K562 (cell line): ENCODE results near the gene KRT35. TPM values are rescaled to one million over a fixed set of nuclear protein-coding genes. Genes with fewer than 3 reads are reported as not detected.
A peak's percentile ranks its signal among the peaks of the same experiment; 100 is the strongest.

ENCODE experiments used
- ATAC-seq: fragments of 200-7000 bp; cut with Tn5 transposase; 3 replicates; pipeline ENCODE4 v1.9.1; 2020; ENCODE audit warnings: moderate library complexity
- BruUV-seq: library from RNA; stranded (reverse); fragments of 400-500 nt; replicated peaks from 2 replicates; lab custom pipeline; 2021; lab: Mats Ljungman, UMichigan
- CTCF ChIA-PET: fragments of 300-600 bp; formaldehyde crosslinking; extraction: SDS; loops from one replicate; lab custom pipeline; 2021; ENCODE audit warnings: low intra/inter-chr PET ratio; lab: Yijun Ruan, JAX
- POLR2A ChIA-PET: fragments of 300-600, 350-650 bp; sonication (Branson Sonifier 250); formaldehyde crosslinking; extraction: SDS; loops from one replicate; lab custom pipeline; 2021; ENCODE audit warnings: antibody characterized with exemption, inconsistent platforms; lab: Yijun Ruan, JAX
- DNase-seq, 4 experiments: peaks; one replicate each; pipeline versions ENCODE4 v3.0.0 to v3.0.0-alpha.2; 2011 to 2018; ENCODE audit warnings: low spot score in 3 of 4, mixed read lengths in 3 of 4; ENCODE audit errors: extremely low read depth in 1 of 4
- FAIRE-seq: peaks from 2 replicates; lab custom pipeline; 2011; peaks lifted over from hg19 to GRCh38; lab: Jason Lieb, UNC
- H2AFZ ChIP-seq: 2 replicates; pipeline ENCODE4 v1.6.0; 2011; ENCODE audit warnings: low read depth, low read length, control low read depth, inconsistent platforms
- H3K27ac ChIP-seq: fragments of 200-600 bp; 3 replicates; pipeline ENCODE4 v1.8.0; 2011; ENCODE audit warnings: low read depth, mild to moderate bottlenecking, control low read depth, inconsistent platforms, low read length, moderate library complexity, mixed read lengths; ENCODE audit errors: extremely low read depth
- H3K27me3 ChIP-seq, 2 experiments: fragments of 300-600 bp in 1 of 2; 2 replicates in 1 of 2; 3 replicates in 1 of 2; pipeline versions ENCODE4 v1.6.0 to v1.8.0; 2011; ENCODE audit warnings: inconsistent platforms in 2 of 2, low read length in 2 of 2, mild to moderate bottlenecking in 1 of 2, mixed read lengths in 1 of 2, moderate library complexity in 1 of 2; ENCODE audit not compliant: control insufficient read depth in 2 of 2, insufficient read depth in 2 of 2
- H3K36me3 ChIP-seq: fragments of 300-600 bp; 3 replicates; pipeline ENCODE4 v1.8.0; 2011; ENCODE audit warnings: mild to moderate bottlenecking, low read length, inconsistent platforms; ENCODE audit not compliant: control insufficient read depth, insufficient read depth
- H3K4me1 ChIP-seq, 2 experiments: fragments of 200-600 bp in 1 of 2; replicated peaks in 1 of 2; 2 replicates in 1 of 2; 3 replicates in 1 of 2; pipeline versions ENCODE4 v1.5.1 to v1.8.0; 2011; ENCODE audit warnings: inconsistent platforms in 2 of 2, low read length in 2 of 2, mild to moderate bottlenecking in 1 of 2, mixed read lengths in 1 of 2, moderate library complexity in 1 of 2; ENCODE audit not compliant: control insufficient read depth in 2 of 2, insufficient read depth in 2 of 2
- H3K4me2 ChIP-seq: 2 replicates; pipeline ENCODE4 v1.6.1; 2011; ENCODE audit warnings: low read length, control low read depth, inconsistent platforms, mixed read lengths; ENCODE audit not compliant: insufficient read depth
- H3K4me3 ChIP-seq: fragments of 200-600 bp; sonication (generic), shearing (Covaris generic); 2 replicates; pipeline ENCODE4 v1.5.1; 2016; ENCODE audit warnings: control low read depth, inconsistent platforms
- H3K79me2 ChIP-seq: fragments of 200-600 bp; 3 replicates; pipeline ENCODE4 v1.8.0; 2011; ENCODE audit warnings: low read length, inconsistent platforms; ENCODE audit not compliant: control insufficient read depth, insufficient read depth
- H3K9ac ChIP-seq, 2 experiments: 2 replicates each; pipeline versions ENCODE4 v1.6.0 to v1.6.1; 2011; ENCODE audit warnings: low read depth in 2 of 2, low read length in 2 of 2, control low read depth in 1 of 2, inconsistent platforms in 1 of 2, mild to moderate bottlenecking in 1 of 2, mixed read lengths in 1 of 2; ENCODE audit not compliant: insufficient read depth in 1 of 2
- H3K9me1 ChIP-seq: one replicate; pipeline ENCODE4 v1.6.0; 2011; ENCODE audit warnings: inconsistent platforms, mild to moderate bottlenecking, low read length, moderate library complexity; ENCODE audit not compliant: control insufficient read depth, insufficient read depth
- H3K9me3 ChIP-seq: replicated peaks from 2 replicates; pipeline ENCODE4 v1.5.1; 2011; ENCODE audit warnings: low read depth, low read length, inconsistent platforms; ENCODE audit not compliant: control insufficient read depth, insufficient read depth
- H4K20me1 ChIP-seq: replicated peaks from 2 replicates; pipeline ENCODE4 v1.6.1; 2011; ENCODE audit warnings: low read length, inconsistent platforms, mixed read lengths; ENCODE audit not compliant: control insufficient read depth, insufficient read depth
- CCAR2 ChIP-seq: fragments of 200-400 bp; formaldehyde crosslinking; IDR thresholded peaks from 2 replicates; pipeline ENCODE4 v1.6.1; 2017; ENCODE audit warnings: mild to moderate bottlenecking, low read depth, low read length
- KAT2B ChIP-seq: IDR thresholded peaks from one replicate; pipeline ENCODE4 v1.6.1; 2012; ENCODE audit warnings: low read depth, mild to moderate bottlenecking, control low read depth, inconsistent platforms, low read length, moderate library complexity
- KAT8 ChIP-seq: fragments of 450-650 bp; IDR thresholded peaks from 2 replicates; pipeline ENCODE4 v1.6.1; 2016; ENCODE audit warnings: low read depth, mild to moderate bottlenecking
- RAD51 ChIP-seq: fragments of 450-650 bp; IDR thresholded peaks from 2 replicates; pipeline ENCODE4 v1.7.1; 2016; ENCODE audit warnings: low read depth, mild to moderate bottlenecking, borderline replicate concordance
- TAF7 ChIP-seq: fragments of 450-650 bp; IDR thresholded peaks from 2 replicates; pipeline ENCODE4 v1.6.1; 2016; ENCODE audit warnings: missing genetic modification characterization, missing compliant biosample characterization
- TCF3 ChIP-seq: sonication (generic); formaldehyde crosslinking; IDR thresholded peaks from 2 replicates; pipeline ENCODE4 v1.4.0; 2020; ENCODE audit warnings: mild to moderate bottlenecking, missing genetic modification reagents
- ZBTB5 ChIP-seq: fragments of 450-650 bp; IDR thresholded peaks from 2 replicates; pipeline ENCODE4 v1.6.1; 2017; ENCODE audit warnings: antibody characterized with exemption
- ZNF79 ChIP-seq: fragments of 250-450 bp; sonication (Bioruptor Pico); IDR thresholded peaks from 2 replicates; pipeline ENCODE4 v1.4.0; 2020; ENCODE audit warnings: low read depth, mild to moderate bottlenecking, moderate library complexity
- WGBS: fragments of 100-300 bp; shearing (Covaris generic); methylation state at CpG from one replicate; pipeline ENCODE4 v1.1.6; 2016; ENCODE audit warnings: low coverage, mixed read lengths; ENCODE audit not compliant: insufficient coverage; ENCODE audit errors: missing lambda C conversion rate; 5-methylcytosine and 5-hydroxymethylcytosine counted together
- in situ Hi-C: fragments of 300-500 bp; cut with MboI; formaldehyde crosslinking; loops from 4 replicates; pipeline ENCODE4 v1.15.0; 2018; ENCODE audit warnings: inconsistent platforms, mixed read lengths
- intact Hi-C: fragments of 100-400 bp; cut with micrococcal nuclease; formaldehyde crosslinking; loops from 2 replicates; pipeline ENCODE4 v1.14.2; 2022
- polyA plus RNA-seq, 8 experiments: library from polyadenylated mRNA; depleted of rRNA in 4 of 8; stranded (reverse) in 5 of 8; unstranded in 3 of 8; fragments of >200 nt; fragmentation: Nextera tagmentation in 2 of 8; fragmentation: Illumina TruSeq in 1 of 8; extraction: Ambion mirVana in 2 of 8; extraction: Trizol in 1 of 8; gene quantifications; 2 replicates each; pipeline versions ENCODE4 v1.2.1 to v1.2.3, GENCODE V29; 2011 to 2014; ENCODE audit warnings: inconsistent platforms in 1 of 8, missing spikeins in 1 of 8
- total RNA-seq, 7 experiments: library from RNA; depleted of rRNA in 6 of 7; stranded (reverse); fragments of >200 nt in 6 of 7; fragmentation: Illumina TruSeq in 2 of 7; extraction: Trizol in 2 of 7; gene quantifications; 2 replicates each; pipeline versions ENCODE4 v1.2.1 to v1.2.3, GENCODE V29; 2011 to 2021; ENCODE audit warnings: low replicate concordance in 1 of 7
- TF ChIP-seq, protein P1 (sequence below): fragments of 450-650 bp; formaldehyde crosslinking; IDR thresholded peaks from 2 replicates; pipeline ENCODE4 v1.4.0; 2020; ENCODE audit warnings: mild to moderate bottlenecking, moderate library complexity

KRT35 gene
- total and polyA plus RNA-seq, 9 of the 15 experiments (the other 6 are each of a cell fraction or from before 2014, with no cell fraction given), result not detected

DNA sequence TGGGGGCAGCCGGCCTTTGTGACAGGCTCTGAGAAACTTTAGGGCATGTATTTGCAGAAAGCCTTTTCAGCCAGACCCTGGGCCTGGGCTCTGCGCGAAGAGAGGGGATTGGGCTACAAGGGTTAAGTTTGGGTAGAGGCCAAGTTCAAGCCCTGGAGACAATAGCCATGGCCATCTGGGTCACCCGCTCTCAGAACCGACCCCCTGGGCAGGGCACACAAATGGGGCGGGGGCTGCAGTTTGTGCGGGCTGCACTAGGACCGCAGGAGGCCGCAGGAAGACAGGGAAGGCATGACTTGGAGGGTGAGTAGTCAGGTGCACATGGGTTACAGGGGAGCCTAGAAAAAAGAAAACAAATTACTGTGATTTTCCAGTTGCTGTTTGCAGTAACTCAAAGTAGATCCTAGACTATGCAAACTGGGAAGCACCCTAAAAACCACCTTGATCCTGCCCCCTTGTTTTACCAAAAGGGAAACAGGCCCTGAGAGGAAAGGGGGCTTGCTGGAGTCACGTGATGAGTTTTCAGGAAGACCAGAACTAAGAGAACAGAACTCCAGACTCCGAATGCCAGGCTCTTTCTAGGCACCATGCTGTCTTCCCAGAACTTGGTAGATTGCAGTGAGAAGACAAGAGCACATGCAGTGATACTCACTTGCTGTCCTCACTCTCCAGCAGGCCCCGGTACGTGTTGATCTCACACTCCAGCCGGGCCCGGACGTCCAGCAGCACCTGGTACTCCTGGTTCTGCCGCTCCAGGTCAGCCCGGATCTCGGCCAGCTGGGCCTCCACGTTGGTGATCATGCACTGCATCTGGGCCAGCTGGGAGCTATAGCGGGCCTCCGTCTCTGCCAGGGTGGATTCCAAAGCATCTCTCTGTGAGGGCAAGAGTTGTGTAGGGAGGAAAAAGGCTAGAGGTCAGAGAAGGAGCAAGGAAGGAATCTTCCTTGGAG lies 3.8 kb downstream of the KRT35 start (continued):
- TF ChIP-seq ZBTB5 (no peak), RAD51 (peak; percentile 45; the same call in 1 of the 2 replicates), TAF7 (no peak), ZNF79 (CRISPR knock-in tag) (no peak), TCF3 (CRISPR knock-in tag) (no peak), KAT8 (no peak)
- TF ChIP-seq, all 486 proteins: peak for 4

- Histone ChIP-seq H2AFZ (no peak overlapping the region), H4K20me1 (no peaks in the 10 kb centered on the region), H3K36me3 (no peaks in the 10 kb centered on the region), H3K27me3 (peaks cover 9 to 59% of the 10 kb centered on the region in 2 experiments), H3K9me1 (no peaks in the 10 kb centered on the region), H3K4me3 (no peak overlapping the region), H3K79me2 (no peaks in the 10 kb centered on the region), H3K9ac (no peak overlapping the region), H3K9me3 (no peaks in the 10 kb centered on the region), H3K27ac (no peak overlapping the region), H3K4me2 (no peak overlapping the region), H3K4me1 (peaks cover 3 to 4% of the 10 kb centered on the region in 2 experiments; a peak in 2 of 5 replicates)
- FAIRE-seq (no peak), DNase-seq (no peak), ATAC-seq (no peak)
- BruUV-seq, result no TSS peak
- TF ChIP-seq, protein P1, sequence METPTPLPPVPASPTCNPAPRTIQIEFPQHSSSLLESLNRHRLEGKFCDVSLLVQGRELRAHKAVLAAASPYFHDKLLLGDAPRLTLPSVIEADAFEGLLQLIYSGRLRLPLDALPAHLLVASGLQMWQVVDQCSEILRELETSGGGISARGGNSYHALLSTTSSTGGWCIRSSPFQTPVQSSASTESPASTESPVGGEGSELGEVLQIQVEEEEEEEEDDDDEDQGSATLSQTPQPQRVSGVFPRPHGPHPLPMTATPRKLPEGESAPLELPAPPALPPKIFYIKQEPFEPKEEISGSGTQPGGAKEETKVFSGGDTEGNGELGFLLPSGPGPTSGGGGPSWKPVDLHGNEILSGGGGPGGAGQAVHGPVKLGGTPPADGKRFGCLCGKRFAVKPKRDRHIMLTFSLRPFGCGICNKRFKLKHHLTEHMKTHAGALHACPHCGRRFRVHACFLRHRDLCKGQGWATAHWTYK (CRISPR knock-in tag), result no peak
- TF ChIP-seq KAT2B (no peak), CCAR2 (no peak)
- ChIA-PET POLR2A (interaction anchor here (0.7 kb wide), 1 partner anchor 161 kb away, joined by 3 read pairs; no protein-coding TSS in a partner anchor), CTCF (no interaction called here)
- in situ Hi-C loops, result no loop called here
- intact Hi-C loops, result no loop called here
- WGBS, result 4% methylated on average over 4 of the region's 4 CpGs
These were observed 5.5 kb downstream of the KRT35 start for GRCh38 chr17:41475421-41475820.
